Measurements from ENCODE around the gene FOXO3B. TPM values are rescaled to one million over a fixed set of nuclear protein-coding genes. Genes with fewer than 3 reads are reported as not detected.
"Not testable (repeated sequence)": the region's sequence is repeated elsewhere in the genome, so short reads cannot be mapped to it uniquely, and the experiment has no call there.

FOXO3B gene
- polyA plus RNA-seq, 2 of the 4 experiments (the other 2 are of a cell fraction) = 2.7 to 3.2 TPM

DNA sequence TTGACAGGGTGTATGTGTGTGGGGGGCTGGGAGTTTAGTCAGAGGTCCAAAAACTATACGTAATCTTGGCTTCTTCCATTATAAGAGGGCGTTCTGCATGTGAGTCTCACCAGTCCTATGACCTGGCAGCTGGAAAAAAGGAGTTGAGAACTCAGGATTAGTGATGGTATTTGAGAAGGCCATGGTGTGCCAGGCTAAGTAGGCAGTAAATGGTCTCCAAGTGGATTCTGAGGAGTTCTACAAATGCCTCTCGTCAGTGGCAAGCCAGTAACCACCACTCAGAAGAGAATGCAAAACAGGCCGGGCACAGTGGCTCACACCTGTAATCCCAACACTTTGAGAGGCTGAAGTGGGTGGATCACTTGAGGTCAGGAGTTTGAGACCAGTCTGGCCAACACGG lies 40.5 kb upstream of the FOXO3B start:
- peak; percentile 87 for TF ChIP-seq HOXA7 (CRISPR knock-in tag; IDR thresholded peaks at IDR 0.05)
- TF ChIP-seq RARB (CRISPR knock-in tag; IDR thresholded peaks at IDR 0.05) = 0 out of 2 replicates have a peak, but pooled peaks have one; percentile 47

GRCh38 chr17:18721775-18722547 lies 39.8 kb upstream of the FOXO3B start:
- peak; percentile 100 for FAIRE-seq
- H3K9me3 ChIP-seq; DNase-seq (ENCODE audit: low read depth in 1 of 2, low spot score in 1 of 2); CTCF ChIA-PET; TF ChIP-seq FOSL2 (IDR thresholded peaks at IDR 0.05): not testable (repeated sequence)
- Histone ChIP-seq H3K27ac (peak overlapping the region; percentile 96 to 98), H3K4me1 (peaks cover 73% of the 10 kb centered on the region), H3K4me3 (peak overlapping the region; percentile 73), H3K4me2 (peak overlapping the region; percentile 77)
- ATAC-seq = peak; percentile 74 to 77
- 0% methylated on average over 3 of the region's 12 CpGs for WGBS (ENCODE audit: missing lambda C conversion rate)
- TF ChIP-seq FOSL2 (CRISPR knock-in tag; IDR thresholded peaks at IDR 0.05) = 0 out of 2 replicates have a peak, but pooled peaks have one; percentile 4
- TF ChIP-seq MAFK (IDR thresholded peaks at IDR 0.05; ENCODE audit: partially characterized antibody) = peak; percentile 99
- peak; percentile 88 for TF ChIP-seq HOXB13 (CRISPR knock-in tag; IDR thresholded peaks at IDR 0.05; ENCODE audit: low read depth)
- TF ChIP-seq TFCP2L1 (CRISPR knock-in tag; IDR thresholded peaks at IDR 0.05) = peak; percentile 87; the same call in 1 of the 2 replicates
- TF ChIP-seq JUN (IDR thresholded peaks at IDR 0.05) = 0 out of 5 replicates have a peak, but pooled peaks of 1 of the 2 experiments have one; percentile 20
- peak; percentile 85 for TF ChIP-seq HOXB5 (CRISPR knock-in tag; IDR thresholded peaks at IDR 0.05)
- POLR2A ChIA-PET = interaction anchor here (0.6 kb wide), 1 partner anchor 1081 kb away, joined by 4 read pairs; no protein-coding TSS in a partner anchor

More for the DNA sequence above, 40.5 kb upstream of the FOXO3B start:
- peak overlapping the region; percentile 95 to 98 for H3K27ac ChIP-seq
- peak overlapping the region; percentile 77 for H3K4me2 ChIP-seq
- peak in 1 of 2 experiments; percentile 31 for DNase-seq (ENCODE audit: low read depth in 1 of 2, low spot score in 1 of 2)
- H3K9me3 ChIP-seq, CTCF ChIA-PET, ATAC-seq, POLR2A ChIA-PET: not testable (repeated sequence)
- peak; percentile 67 for FAIRE-seq
- H3K4me3 ChIP-seq = peak overlapping the region; percentile 73
- peaks cover 78% of the 10 kb centered on the region for H3K4me1 ChIP-seq
- WGBS (ENCODE audit: missing lambda C conversion rate) = 0% methylated on average over 4 of the region's 5 CpGs

DNA sequence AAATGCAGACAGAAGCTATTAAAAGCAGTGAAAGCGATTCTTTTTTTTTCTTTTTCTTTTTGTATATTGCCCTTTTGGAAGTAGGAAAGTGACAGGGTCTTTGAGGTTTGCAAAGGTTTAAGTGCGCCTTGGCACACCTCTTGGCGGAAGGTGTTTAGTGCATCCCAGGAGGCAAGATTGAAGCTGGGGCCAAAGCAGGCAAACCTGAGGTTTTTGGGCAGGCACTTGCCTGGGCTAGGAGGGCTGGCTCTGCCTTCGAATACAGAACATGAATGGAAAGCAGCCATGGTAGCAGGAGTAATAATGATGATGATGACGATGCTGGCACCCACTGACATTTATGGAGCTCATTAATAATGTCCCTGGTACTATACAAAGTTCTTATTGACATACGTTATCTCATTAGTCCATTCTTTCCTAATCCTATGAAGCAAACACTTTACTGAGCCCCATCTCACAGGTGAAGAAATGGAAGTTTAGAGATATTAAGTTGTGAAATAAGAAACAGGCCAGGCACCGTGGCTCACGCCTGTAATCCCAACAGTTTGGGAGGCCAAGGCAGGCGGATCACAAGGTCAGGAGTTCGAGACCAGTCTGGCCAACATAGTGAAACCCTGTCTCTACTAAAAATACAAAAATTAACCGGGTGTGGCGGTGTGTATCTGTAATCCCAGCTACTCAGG lies 37.5 kb upstream of the FOXO3B start:
- H3K9me3 ChIP-seq; CTCF ChIA-PET; H3K4me3 ChIP-seq; POLR2A ChIA-PET; DNase-seq (ENCODE audit: low read depth in 1 of 2, low spot score in 1 of 2): not testable (repeated sequence)
- peaks cover 50% of the 10 kb centered on the region for H3K4me1 ChIP-seq
- TF ChIP-seq HOXA7 (CRISPR knock-in tag; IDR thresholded peaks at IDR 0.05) (peak; percentile 22; the same call in 1 of the 2 replicates), HOXB5 (CRISPR knock-in tag; IDR thresholded peaks at IDR 0.05) (peak; percentile 46; the same call in 1 of the 2 replicates), EP300 (IDR thresholded peaks at IDR 0.05) (peak in 1 of 2 experiments; percentile 2; a peak in 1 of 5 replicates), MAFK (IDR thresholded peaks at IDR 0.05; ENCODE audit: partially characterized antibody) (peak; percentile 2), HOXB13 (CRISPR knock-in tag; IDR thresholded peaks at IDR 0.05; ENCODE audit: low read depth) (peak; percentile 83; the same call in 1 of the 2 replicates)
- peak overlapping the region; percentile 88 to 96 for H3K27ac ChIP-seq
- FAIRE-seq (peak; percentile 96), ATAC-seq (peak; percentile 10 to 21; a peak in 3 of 6 replicates)
- peak overlapping the region; percentile 76 for H3K4me2 ChIP-seq
- 27% methylated on average over 12 of the region's 12 CpGs for WGBS (ENCODE audit: missing lambda C conversion rate)

- peak; percentile 42; the same call in 1 of the 2 replicates for TF ChIP-seq PBX3 (IDR thresholded peaks at IDR 0.05)
- TF ChIP-seq GATA3 (IDR thresholded peaks at IDR 0.05; ENCODE audit: borderline replicate concordance) = 0 out of 2 replicates have a peak, but pooled peaks have one; percentile 44
- TF ChIP-seq RAD21 (conservative IDR thresholded peaks at IDR 0.05 in 1 of 2, IDR thresholded peaks at IDR 0.05 in 1 of 2) = 0 out of 5 replicates have a peak, but pooled peaks of 1 of the 2 experiments have one; percentile 6
- TF ChIP-seq ZNF302 (CRISPR knock-in tag; IDR thresholded peaks at IDR 0.05) = peak; percentile 51; the same call in 1 of the 2 replicates
- H3K9me3 ChIP-seq; POLR2A ChIA-PET; CTCF ChIA-PET; H3K4me3 ChIP-seq; TF ChIP-seq FOSL2 (IDR thresholded peaks at IDR 0.05): not testable (repeated sequence)
- peak; percentile 60 for TF ChIP-seq FOSL2 (CRISPR knock-in tag; IDR thresholded peaks at IDR 0.05)
- TF ChIP-seq EP300 (IDR thresholded peaks at IDR 0.05) = peak in 1 of 2 experiments; percentile 69; a peak in 1 of 5 replicates
- TF ChIP-seq, protein P1, sequence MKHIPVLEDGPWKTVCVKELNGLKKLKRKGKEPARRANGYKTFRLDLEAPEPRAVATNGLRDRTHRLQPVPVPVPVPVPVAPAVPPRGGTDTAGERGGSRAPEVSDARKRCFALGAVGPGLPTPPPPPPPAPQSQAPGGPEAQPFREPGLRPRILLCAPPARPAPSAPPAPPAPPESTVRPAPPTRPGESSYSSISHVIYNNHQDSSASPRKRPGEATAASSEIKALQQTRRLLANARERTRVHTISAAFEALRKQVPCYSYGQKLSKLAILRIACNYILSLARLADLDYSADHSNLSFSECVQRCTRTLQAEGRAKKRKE (CRISPR knock-in tag; IDR thresholded peaks at IDR 0.05; ENCODE audit: low read depth) = peak; percentile 75
- TF ChIP-seq JUN (IDR thresholded peaks at IDR 0.05) = peak in 1 of 2 experiments; percentile 58; a peak in 1 of 5 replicates
- Histone ChIP-seq H3K4me1 (peaks cover 43% of the 10 kb centered on the region), H3K27ac (peak overlapping the region; percentile 88 to 96), H3K4me2 (peak overlapping the region; percentile 76)
- DNase-seq (ENCODE audit: low read depth in 1 of 2, low spot score in 1 of 2) (peak; percentile 28 to 82), FAIRE-seq (peak; percentile 93), ATAC-seq (peak; percentile 59 to 80)
- 0% methylated on average over 7 of the region's 9 CpGs for WGBS (ENCODE audit: missing lambda C conversion rate)
Measured at GRCh38 chr17:18718643-18719427, 36.7 kb upstream of the FOXO3B start.

All from A549 (cell line).